ENCODE results near the gene CDH6. TPM values are rescaled to one million over a fixed set of nuclear protein-coding genes. Genes with fewer than 3 reads are reported as not detected.

Gene CDH6
- polyA plus RNA-seq (ENCODE audit: insufficient read length in 12 of 12) = 1 to 10 TPM in 11 of 12 donors, not detected in 1; 1.2 to 8.7 (median 3.7) TPM
- long read RNA-seq, donor 1, partial matches to known transcripts = 0 of 1 reads
- long read RNA-seq, donor 1, other reads (novel, unspliced or antisense) = 0 of 1 reads
- long read RNA-seq, donor 2, partial matches to known transcripts = 0 of 2 reads
- long read RNA-seq, donor 2, other reads (novel, unspliced or antisense) = 0 of 2 reads
- long read RNA-seq, donor 3 = 0 reads
- long read RNA-seq, donor 4 = 0 reads
- long read RNA-seq, donor 5 = 0 reads
- long read RNA-seq, donor 6, full-length matches to known transcripts = 1 of 1 reads
- long read RNA-seq, donor 6, partial matches to known transcripts = 0 of 1 reads
- long read RNA-seq, donor 6, other reads (novel, unspliced or antisense) = 0 of 1 reads
- long read RNA-seq, donor 7, full-length matches to known transcripts = 2 of 2 reads
- long read RNA-seq, donor 7, partial matches to known transcripts = 0 of 2 reads
- long read RNA-seq, donor 7, other reads (novel, unspliced or antisense) = 0 of 2 reads
- long read RNA-seq, donor 8 = 0 reads
- long read RNA-seq, donor 9 = 0 reads
- long read RNA-seq, donor 10, full-length matches to known transcripts = 3 of 3 reads
- long read RNA-seq, donor 10, partial matches to known transcripts = 0 of 3 reads
- long read RNA-seq, donor 10, other reads (novel, unspliced or antisense) = 0 of 3 reads
- long read RNA-seq, donor 11 = 0 reads

- DNase-seq = no peak
These were observed at the start of gene CDH6 for GRCh38 chr5:31193591-31194467. Gene CDH6 (plus strand): TSS chr5:31193686. CDS start chr5:31267474, 73,788 bp downstream.

- DNase-seq = no peak
These were observed 49.1 kb upstream of the CDH6 start for GRCh38 chr5:31144364-31144763.

GRCh38 chr5:31148959-31149475 lies 44.5 kb upstream of the CDH6 start:
- no peak for DNase-seq

GRCh38 chr5:31153521-31153920 lies 40.0 kb upstream of the CDH6 start:
- DNase-seq = no peak

- DNase-seq = no peak
These were observed 36.8 kb upstream of the CDH6 start for GRCh38 chr5:31156631-31157160.

- DNase-seq = no peak
These were observed 35.8 kb upstream of the CDH6 start for GRCh38 chr5:31157720-31158119.

- no peak for DNase-seq
These were observed 34.8 kb upstream of the CDH6 start for GRCh38 chr5:31158686-31159085.

- no peak for DNase-seq
These were observed 31.7 kb upstream of the CDH6 start for GRCh38 chr5:31161781-31162181.

GRCh38 chr5:31165729-31166128 lies 27.8 kb upstream of the CDH6 start:
- DNase-seq = no peak

GRCh38 chr5:31169379-31169778 lies 24.1 kb upstream of the CDH6 start:
- DNase-seq = no peak

GRCh38 chr5:31172881-31173280 lies 20.6 kb upstream of the CDH6 start:
- DNase-seq = no peak

GRCh38 chr5:31173614-31174013 lies 19.9 kb upstream of the CDH6 start:
- no peak for DNase-seq

GRCh38 chr5:31181376-31181987 lies 12.0 kb upstream of the CDH6 start:
- no peak for DNase-seq

- no peak for DNase-seq
These were observed 11.3 kb upstream of the CDH6 start for GRCh38 chr5:31182136-31182535.

GRCh38 chr5:31185951-31186350 lies 7.5 kb upstream of the CDH6 start:
- no peak for DNase-seq

- DNase-seq = no peak
These were observed 6.7 kb upstream of the CDH6 start for GRCh38 chr5:31186672-31187267.

GRCh38 chr5:31187591-31187990 lies 5.9 kb upstream of the CDH6 start:
- no peak for DNase-seq

- no peak for DNase-seq
These were observed 1.0 kb upstream of the CDH6 start for GRCh38 chr5:31192442-31192841.

GRCh38 chr5:31193116-31193515 lies 370 bp upstream of the CDH6 start:
- DNase-seq = no peak

- DNase-seq = no peak
These were observed 955 bp downstream of the CDH6 start for GRCh38 chr5:31194468-31194813.
